SK-N-SH treated with all-trans-retinoic acid at 6 μM for 48 hours (cell line): ENCODE results near the gene AFF1.

ENCODE experiments used
- ARNTL ChIP-seq: fragments of 450-650 bp; formaldehyde crosslinking; IDR thresholded peaks from 2 replicates; pipeline ENCODE4 v1.5.0; 2020; ENCODE audit warnings: low read depth, mild to moderate bottlenecking, moderate library complexity, borderline replicate concordance
- BACH2 ChIP-seq: fragments of 250-450 bp; sonication (Bioruptor Pico); IDR thresholded peaks from 2 replicates; pipeline ENCODE4 v1.9.0; 2021; ENCODE audit warnings: mild to moderate bottlenecking, borderline replicate concordance
- CREB5 ChIP-seq: fragments of 250-450 bp; sonication (Bioruptor Pico); IDR thresholded peaks from 2 replicates; pipeline ENCODE4 v1.5.1; 2020; ENCODE audit warnings: low read depth, mild to moderate bottlenecking, moderate library complexity
- CSDC2 ChIP-seq: fragments of 250-450 bp; sonication (Bioruptor Pico); IDR thresholded peaks from 2 replicates; pipeline ENCODE4 v1.5.0; 2020; ENCODE audit warnings: mild to moderate bottlenecking, moderate library complexity
- CSRNP3 ChIP-seq: fragments of 250-450 bp; sonication (Bioruptor Pico); IDR thresholded peaks from 2 replicates; pipeline ENCODE4 v1.5.1; 2021; ENCODE audit warnings: mild to moderate bottlenecking, moderate library complexity
- ESRRG ChIP-seq: fragments of 250-450 bp; sonication (Bioruptor Pico); IDR thresholded peaks from 2 replicates; pipeline ENCODE4 v1.6.1; 2021; ENCODE audit warnings: mild to moderate bottlenecking
- GLIS3 ChIP-seq: fragments of 250-450 bp; sonication (Bioruptor Pico); IDR thresholded peaks from 2 replicates; pipeline ENCODE4 v1.5.0; 2020; ENCODE audit warnings: mild to moderate bottlenecking, moderate library complexity
- OSR1 ChIP-seq: fragments of 250-450 bp; sonication (Bioruptor Pico); IDR thresholded peaks from 2 replicates; pipeline ENCODE4 v1.8.0; 2022; ENCODE audit warnings: moderate library complexity, mild to moderate bottlenecking, inconsistent platforms
- PATZ1 ChIP-seq: fragments of 250-450 bp; sonication (Bioruptor Pico); IDR thresholded peaks from 2 replicates; pipeline ENCODE4 v1.8.0; 2020; ENCODE audit warnings: mild to moderate bottlenecking, moderate library complexity, borderline replicate concordance
- TOX ChIP-seq: fragments of 250-450 bp; sonication (Bioruptor Pico); IDR thresholded peaks from 2 replicates; pipeline ENCODE4 v1.8.0; 2021; ENCODE audit warnings: mild to moderate bottlenecking, moderate library complexity, borderline replicate concordance
- TSHZ2 ChIP-seq: fragments of 250-450 bp; sonication (Bioruptor Pico); IDR thresholded peaks from 2 replicates; pipeline ENCODE4 v1.5.0; 2020; ENCODE audit warnings: mild to moderate bottlenecking, moderate library complexity
- ZC3H10 ChIP-seq: fragments of 250-450 bp; sonication (Bioruptor Pico); IDR thresholded peaks from 2 replicates; pipeline ENCODE4 v1.5.1; 2021; ENCODE audit warnings: mild to moderate bottlenecking, moderate library complexity
- ZFP3 ChIP-seq: fragments of 250-450 bp; sonication (Bioruptor Pico); IDR thresholded peaks from 2 replicates; pipeline ENCODE4 v1.5.0; 2020; ENCODE audit warnings: mild to moderate bottlenecking, moderate library complexity
- ZNF70 ChIP-seq: fragments of 450-650 bp; formaldehyde crosslinking; IDR thresholded peaks from 2 replicates; pipeline ENCODE4 v1.5.0; 2020; ENCODE audit warnings: mild to moderate bottlenecking, moderate library complexity

- no peak for TF ChIP-seq GLIS3 (CRISPR knock-in tag)
- TF ChIP-seq PATZ1 (CRISPR knock-in tag), result no peak
- TF ChIP-seq CSDC2 (CRISPR knock-in tag), result no peak
- no peak for TF ChIP-seq TOX (CRISPR knock-in tag)
- no peak for TF ChIP-seq ZFP3 (CRISPR knock-in tag)
- no peak for TF ChIP-seq ZC3H10 (CRISPR knock-in tag)
- no peak for TF ChIP-seq ZNF70 (CRISPR knock-in tag)
- TF ChIP-seq OSR1 (CRISPR knock-in tag), result no peak
- TF ChIP-seq ESRRG (CRISPR knock-in tag), result no peak
- TF ChIP-seq CSRNP3 (CRISPR knock-in tag), result no peak
- TF ChIP-seq TSHZ2 (CRISPR knock-in tag), result no peak
- TF ChIP-seq BACH2 (CRISPR knock-in tag), result no peak
- no peak for TF ChIP-seq CREB5 (CRISPR knock-in tag)
- no peak for TF ChIP-seq ARNTL (CRISPR knock-in tag)
These were observed 132.5 kb downstream of the AFF1 start for GRCh38 chr4:87067124-87067885.
